Endothelial cell of umbilical vein (primary cell): Measurements from ENCODE around the gene MNT. TPM values are rescaled to one million over a fixed set of nuclear protein-coding genes. Genes with fewer than 3 reads are reported as not detected.

Source experiments
- BruUV-seq: library from RNA; stranded (reverse); fragments of 400-500 nt; replicated peaks from 2 replicates; lab custom pipeline; 2021; lab: Mats Ljungman, UMichigan
- CTCF ChIA-PET: fragments of 300-600, 350-600 bp; sonication (Branson Sonifier 250); formaldehyde crosslinking; loops from one replicate; lab custom pipeline; 2021; ENCODE audit warnings: antibody characterized with exemption, inconsistent platforms; lab: Charles Lee
- POLR2A ChIA-PET: fragments of 300-600, 350-600 bp; sonication (Branson Sonifier 250); formaldehyde crosslinking; loops from one replicate; lab custom pipeline; 2021; ENCODE audit warnings: antibody characterized with exemption, inconsistent platforms; lab: Charles Lee
- DNase-seq: peaks from one replicate; pipeline ENCODE4 v3.0.0-alpha.2; 2011; ENCODE audit warnings: low read depth, low spot score
- FAIRE-seq: peaks from 2 replicates; lab custom pipeline; 2011; peaks lifted over from hg19 to GRCh38; lab: Jason Lieb, UNC
- H2AFZ ChIP-seq: 2 replicates; pipeline ENCODE4 v1.6.0; 2012; ENCODE audit warnings: low read depth, low read length, control low read depth, inconsistent platforms
- H3K27ac ChIP-seq: 2 replicates; pipeline ENCODE4 v1.5.1; 2011; ENCODE audit warnings: low read depth, mild to moderate bottlenecking, control low read depth, low read length, moderate library complexity; ENCODE audit not compliant: insufficient read depth
- H3K27me3 ChIP-seq, 2 experiments: 2 replicates each; pipeline versions ENCODE4 v1.6.0 to v1.6.1; 2011; ENCODE audit warnings: low read length in 2 of 2, mixed read lengths in 1 of 2; ENCODE audit not compliant: control insufficient read depth in 2 of 2, insufficient read depth in 2 of 2
- H3K36me3 ChIP-seq, 2 experiments: 2 replicates in 1 of 2; 3 replicates in 1 of 2; pipeline ENCODE4 v1.5.1; 2011; ENCODE audit warnings: low read length in 2 of 2, mild to moderate bottlenecking in 1 of 2, moderate library complexity in 1 of 2; ENCODE audit not compliant: control insufficient read depth in 2 of 2, insufficient read depth in 2 of 2; ENCODE audit errors: extremely low read depth in 1 of 2
- H3K4me1 ChIP-seq: 3 replicates; pipeline ENCODE4 v1.5.1; 2011; ENCODE audit warnings: mild to moderate bottlenecking, low read length; ENCODE audit not compliant: control insufficient read depth, insufficient read depth; ENCODE audit errors: extremely low read depth
- H3K4me2 ChIP-seq: 2 replicates; pipeline ENCODE4 v1.6.1; 2011; ENCODE audit warnings: low read length, control low read depth, mixed read lengths; ENCODE audit not compliant: insufficient read depth
- H3K4me3 ChIP-seq, 3 experiments: fragments of 200-600 bp in 1 of 3; sonication (generic), shearing (Covaris generic) in 1 of 3; replicated peaks in 1 of 3; 2 replicates each; pipeline ENCODE4 v1.5.1; 2011 to 2016; ENCODE audit warnings: control low read depth in 3 of 3, low read length in 3 of 3, mild to moderate bottlenecking in 2 of 3, inconsistent platforms in 1 of 3, low read depth in 1 of 3, moderate library complexity in 1 of 3; ENCODE audit not compliant: insufficient read depth in 1 of 3
- H3K79me2 ChIP-seq: 2 replicates; pipeline ENCODE4 v1.6.0; 2012; ENCODE audit warnings: low read length, inconsistent platforms; ENCODE audit not compliant: control insufficient read depth, insufficient read depth
- H3K9ac ChIP-seq: replicated peaks from 2 replicates; pipeline ENCODE3; 2011; ENCODE audit warnings: low read length, control low read depth; ENCODE audit not compliant: insufficient read depth; ENCODE audit errors: extremely low read depth
- H3K9me1 ChIP-seq: replicated peaks from 3 replicates; pipeline ENCODE4 v1.6.0; 2011; ENCODE audit warnings: mild to moderate bottlenecking, low read length; ENCODE audit not compliant: control insufficient read depth, insufficient read depth; ENCODE audit errors: extremely low read depth
- H3K9me3 ChIP-seq: replicated peaks from 2 replicates; pipeline ENCODE4 v1.5.1; 2012; ENCODE audit warnings: low read length, inconsistent platforms; ENCODE audit not compliant: control insufficient read depth, insufficient read depth
- H4K20me1 ChIP-seq: replicated peaks from 2 replicates; pipeline ENCODE3; 2011; ENCODE audit warnings: mild to moderate bottlenecking, low read length; ENCODE audit not compliant: control insufficient read depth, insufficient read depth; ENCODE audit errors: extremely low read depth
- CTCF ChIP-seq, 2 donors: IDR thresholded peaks; 1 replicate in 1 of 2; 2 replicates in 1 of 2; pipeline ENCODE4 v1.5.1; 2011; ENCODE audit warnings: low read length in 2 of 2, mild to moderate bottlenecking in 2 of 2, moderate library complexity in 2 of 2, control low read depth in 1 of 2, inconsistent platforms in 1 of 2, low read depth in 1 of 2; ENCODE audit not compliant: insufficient read depth in 1 of 2; ENCODE audit errors: extremely low read depth in 1 of 2
- EZH2 ChIP-seq: IDR thresholded peaks from 2 replicates; pipeline ENCODE4 v1.6.1; 2012; ENCODE audit warnings: borderline replicate concordance, low read depth, mild to moderate bottlenecking, moderate library complexity, low read length, inconsistent platforms; ENCODE audit not compliant: severe bottlenecking
- FOS ChIP-seq: IDR thresholded peaks from 2 replicates; pipeline ENCODE4 v1.6.1; 2011; ENCODE audit warnings: mild to moderate bottlenecking, low read length, moderate library complexity, borderline replicate concordance; ENCODE audit not compliant: insufficient read depth
- GATA2 ChIP-seq: IDR thresholded peaks from 2 replicates; pipeline ENCODE4 v1.7.0; 2011; ENCODE audit warnings: low read depth, mild to moderate bottlenecking, moderate library complexity, mixed read lengths, low read length; ENCODE audit not compliant: insufficient read length, insufficient read depth
- JUN ChIP-seq: IDR thresholded peaks from 2 replicates; pipeline ENCODE4 v1.6.1; 2011; ENCODE audit warnings: borderline replicate concordance, low read depth; ENCODE audit not compliant: insufficient read length, insufficient read depth
- MAX ChIP-seq: IDR thresholded peaks from 2 replicates; pipeline ENCODE4 v1.6.1; 2011; ENCODE audit not compliant: insufficient read depth, insufficient read length
- MYC ChIP-seq: IDR thresholded peaks from one replicate; pipeline ENCODE4 v1.6.1; 2011; ENCODE audit warnings: mild to moderate bottlenecking, low read depth, low read length
- POLR2A ChIP-seq: IDR thresholded peaks from 2 replicates; pipeline ENCODE4 v1.6.1; 2012; ENCODE audit warnings: low read depth, mild to moderate bottlenecking, control low read depth, low read length
- POLR2AphosphoS5 ChIP-seq: IDR thresholded peaks from 2 replicates; pipeline ENCODE4 v1.6.1; 2012; ENCODE audit warnings: low read depth, mild to moderate bottlenecking, control low read depth, low read length, moderate library complexity; ENCODE audit not compliant: insufficient read depth
- dilution Hi-C: fragments of 300-500 bp; cut with MboI; formaldehyde crosslinking; loops from one replicate; pipeline ENCODE4 v1.15.0; 2019; ENCODE audit warnings: low sequenced_read_pairs; ENCODE audit not compliant: extremely low pct_ligation_motif_present
- intact Hi-C: fragments of 100-400 bp; cut with micrococcal nuclease; formaldehyde crosslinking; loops from one replicate; pipeline ENCODE4 v1.10.0; 2022
- polyA plus RNA-seq, 4 experiments: library from polyadenylated mRNA; depleted of rRNA in 3 of 4; stranded (reverse) in 3 of 4; unstranded in 1 of 4; fragments of >200 nt; gene quantifications; 2 replicates each; pipeline versions ENCODE4 v1.2.1 to v1.2.3, GENCODE V29; 2011 to 2012; ENCODE audit warnings: missing spikeins in 1 of 4
- total RNA-seq: library from RNA; stranded (reverse); gene quantifications from 2 replicates; pipeline ENCODE4 v1.2.3, GENCODE V29; 2021

MNT gene
- total and polyA plus RNA-seq, 2 donors (not counting 3 experiments of a cell fraction or from before 2014, with no cell fraction given) = 4.1 to 21.6 TPM

- ChIA-PET POLR2A (no interaction called here), CTCF (interaction anchor here (0.9 to 2.3 kb wide), 6 partner anchors 9 to 55 kb away, joined by 3 to 20 read pairs (median 5); partner anchors contain the start of gene TSR1)
- peaks cover 15% of the 10 kb centered on the region for H3K4me1 ChIP-seq
- FAIRE-seq (no peak), DNase-seq (no peak)
- no peak overlapping the region for H3K4me2 ChIP-seq
- no peaks in the 10 kb centered on the region for H3K9me3 ChIP-seq
- intact Hi-C loops = no loop called here
- no peaks in the 10 kb centered on the region for H4K20me1 ChIP-seq
- H3K9me1 ChIP-seq = no peaks in the 10 kb centered on the region
- H3K27ac ChIP-seq = no peak overlapping the region
- no peaks in the 10 kb centered on the region for H3K27me3 ChIP-seq
- dilution Hi-C loops = no loop called here
- H3K36me3 ChIP-seq = peaks cover 0 to 24% of the 10 kb centered on the region in 2 experiments
- H3K79me2 ChIP-seq = no peaks in the 10 kb centered on the region
- TF ChIP-seq GATA2 (no peak), JUN (no peak), EZH2 (no peak), POLR2AphosphoS5 (no peak), MYC (no peak), FOS (no peak), POLR2A (no peak), MAX (no peak), CTCF (IDR thresholded peaks at IDR 0.05; ENCODE audit: extremely low read depth in 1 of 2, insufficient read depth in 1 of 2, low read depth in 1 of 2, low read length in 2 of 2) (no peak)
- H3K4me3 ChIP-seq = no peak overlapping the region
- H3K9ac ChIP-seq = no peak overlapping the region
- BruUV-seq = no TSS peak
- H2AFZ ChIP-seq = no peak overlapping the region
These were observed 39.7 kb downstream of the MNT start for GRCh38 chr17:2361010-2361760.
